NCI-H146 (cell line): Measurements from ENCODE around the gene HSPA9.
"Not testable (repeated sequence)": the region's sequence is repeated elsewhere in the genome, so short reads cannot be mapped to it uniquely, and the experiment has no call there.

ENCODE experiments used
- DNase-seq: peaks from one replicate; lab custom pipeline; 2025; lab: John Stamatoyannopoulos, UW

The HSPA9 gene

DNA sequence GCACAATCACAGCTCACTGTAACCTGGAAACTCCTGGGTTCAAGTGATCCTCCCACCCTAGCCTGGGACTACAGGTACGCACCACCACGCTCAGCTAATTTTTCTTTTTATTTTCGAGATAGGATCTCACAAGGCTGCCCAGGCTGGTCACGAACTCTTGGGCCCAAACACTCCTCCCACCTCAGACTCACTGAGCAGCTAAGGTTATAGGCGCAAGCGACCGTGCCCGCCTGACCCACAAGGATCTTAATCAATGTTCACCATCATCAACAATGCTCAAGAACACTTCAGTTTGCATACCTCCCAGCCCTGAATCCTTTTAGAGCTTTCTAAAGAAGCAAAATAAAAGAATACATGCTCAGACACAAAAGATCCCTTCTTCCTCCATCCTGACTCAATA lies 45.4 kb downstream of the HSPA9 start:
- no peak for DNase-seq

DNA sequence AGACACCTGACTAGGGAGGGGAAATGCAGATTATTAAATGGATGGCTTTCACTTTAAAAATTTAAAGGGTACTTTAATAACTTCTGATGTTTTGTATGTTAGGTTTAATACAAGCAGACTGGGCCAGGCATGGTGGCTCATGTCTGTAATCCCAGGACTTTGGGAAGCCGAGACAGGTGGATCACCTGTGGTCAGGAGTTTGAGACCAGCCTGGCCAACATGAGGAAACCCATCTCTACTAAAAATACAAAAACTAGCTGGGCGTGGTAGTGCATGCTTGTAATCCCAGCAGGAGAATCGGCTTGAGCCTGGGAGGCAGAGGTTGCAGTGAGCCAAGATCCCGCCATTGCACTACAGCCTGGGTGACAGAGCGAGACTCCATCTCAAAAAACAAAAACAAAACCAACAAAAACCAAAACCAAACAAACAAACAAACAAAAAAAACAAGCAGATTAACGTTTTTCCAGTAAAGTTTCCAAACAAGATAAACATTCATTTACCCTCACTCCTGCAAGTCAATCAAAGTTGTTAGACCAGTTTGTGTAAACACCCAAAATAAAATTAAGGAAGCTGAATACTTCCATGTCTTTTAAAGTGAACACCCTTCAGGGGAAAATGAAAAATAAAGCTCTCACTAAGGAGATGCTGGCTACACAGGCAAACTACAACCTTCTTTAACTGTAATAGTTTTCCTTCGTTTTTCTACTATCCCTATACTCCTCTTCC lies 46.3 kb downstream of the HSPA9 start:
- no peak for DNase-seq

DNA sequence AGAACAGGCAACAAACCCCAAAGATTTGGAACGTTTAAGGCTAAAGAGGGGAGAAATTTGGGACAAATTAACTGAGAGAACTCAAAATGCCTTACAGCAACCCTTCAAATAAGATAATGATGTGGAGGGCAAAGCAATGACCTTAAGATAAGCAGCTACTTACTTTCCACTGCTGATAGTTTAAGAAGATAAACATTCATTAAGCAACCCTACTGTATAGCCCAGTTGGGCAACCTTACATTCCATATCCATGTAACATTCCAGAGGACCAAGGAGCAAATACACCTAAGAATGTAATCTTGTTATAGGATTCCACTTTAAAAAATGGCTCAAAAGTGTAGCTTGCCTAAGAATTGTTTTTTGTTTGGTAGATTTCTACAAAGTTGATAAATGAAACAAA lies 47.0 kb downstream of the HSPA9 start:
- DNase-seq = no peak

DNA sequence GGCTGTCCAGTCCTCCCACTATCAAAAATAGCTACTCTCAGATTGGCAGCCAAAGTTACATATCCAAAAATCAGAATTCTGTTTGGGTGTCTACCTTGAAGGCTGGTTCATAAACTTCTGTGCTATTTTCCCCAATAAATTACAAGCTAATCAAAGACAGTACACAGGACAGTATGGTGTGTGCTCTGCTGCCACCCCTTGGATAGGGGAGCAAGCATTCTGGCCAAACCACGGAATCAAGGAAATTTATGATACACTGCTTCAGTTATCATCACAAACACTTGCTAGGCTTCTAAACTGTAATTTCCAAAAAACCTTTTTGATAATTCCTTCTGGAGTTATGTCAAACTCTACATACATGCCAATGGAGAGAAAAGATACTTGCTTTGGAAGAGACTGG lies 48.0 kb downstream of the HSPA9 start:
- DNase-seq = no peak

DNA sequence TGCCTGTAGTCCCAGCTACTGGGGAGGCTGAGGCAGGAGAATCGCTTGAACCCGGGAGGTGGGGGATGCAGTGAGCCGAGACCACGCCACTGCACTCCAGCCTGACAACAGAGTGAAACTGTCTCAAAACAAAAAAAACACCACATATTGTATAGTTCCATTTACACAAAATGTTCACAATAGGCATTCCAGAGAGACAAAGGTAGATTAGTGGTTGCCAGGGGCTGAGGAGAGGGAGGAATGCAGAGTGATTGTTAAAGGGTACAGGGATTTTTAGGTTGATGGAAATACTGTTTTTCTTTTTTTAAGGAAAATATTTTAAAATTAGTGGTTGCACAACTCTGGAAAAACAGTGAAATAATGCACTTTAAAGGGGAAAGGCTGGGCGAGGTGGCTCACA lies 51.8 kb downstream of the HSPA9 start:
- no peak for DNase-seq

DNA sequence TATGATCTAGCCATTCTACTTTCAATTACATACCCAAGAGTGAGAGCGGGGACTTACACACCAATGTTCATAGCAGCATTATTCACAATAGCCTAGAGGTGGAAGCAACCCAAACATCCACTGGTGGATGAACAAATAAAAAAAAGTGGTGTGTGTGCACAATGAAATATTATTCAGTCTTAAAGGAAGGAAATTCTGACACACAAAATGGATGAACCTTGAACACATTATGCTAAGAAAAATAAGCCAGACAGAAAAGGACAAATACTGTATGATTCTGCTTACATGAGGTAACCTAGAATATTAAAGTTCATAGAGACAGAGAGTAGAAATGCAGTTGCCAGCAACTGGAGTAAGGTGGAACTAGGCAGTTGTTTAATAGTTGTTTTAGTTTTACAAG lies 54.2 kb downstream of the HSPA9 start:
- no peak for DNase-seq

DNA sequence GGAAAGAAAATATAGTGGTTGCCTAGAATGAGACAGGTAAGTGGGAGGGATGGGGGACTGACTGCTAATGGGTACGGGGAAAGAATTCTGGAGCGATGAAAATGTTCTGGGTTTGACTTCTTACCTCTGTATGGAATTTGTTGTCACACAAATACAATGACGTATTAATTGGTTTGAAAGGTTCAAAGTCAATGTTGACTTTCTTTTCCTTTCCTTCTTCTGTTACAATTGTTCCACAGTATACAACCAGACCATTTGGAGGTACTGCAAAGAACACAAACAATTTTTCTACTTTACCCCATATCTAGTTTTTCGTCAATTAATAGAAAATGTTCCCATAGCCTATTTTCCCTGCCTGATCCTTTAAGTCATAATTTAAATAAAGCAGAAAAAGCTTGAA lies 57.8 kb downstream of the HSPA9 start:
- no peak for DNase-seq

DNA sequence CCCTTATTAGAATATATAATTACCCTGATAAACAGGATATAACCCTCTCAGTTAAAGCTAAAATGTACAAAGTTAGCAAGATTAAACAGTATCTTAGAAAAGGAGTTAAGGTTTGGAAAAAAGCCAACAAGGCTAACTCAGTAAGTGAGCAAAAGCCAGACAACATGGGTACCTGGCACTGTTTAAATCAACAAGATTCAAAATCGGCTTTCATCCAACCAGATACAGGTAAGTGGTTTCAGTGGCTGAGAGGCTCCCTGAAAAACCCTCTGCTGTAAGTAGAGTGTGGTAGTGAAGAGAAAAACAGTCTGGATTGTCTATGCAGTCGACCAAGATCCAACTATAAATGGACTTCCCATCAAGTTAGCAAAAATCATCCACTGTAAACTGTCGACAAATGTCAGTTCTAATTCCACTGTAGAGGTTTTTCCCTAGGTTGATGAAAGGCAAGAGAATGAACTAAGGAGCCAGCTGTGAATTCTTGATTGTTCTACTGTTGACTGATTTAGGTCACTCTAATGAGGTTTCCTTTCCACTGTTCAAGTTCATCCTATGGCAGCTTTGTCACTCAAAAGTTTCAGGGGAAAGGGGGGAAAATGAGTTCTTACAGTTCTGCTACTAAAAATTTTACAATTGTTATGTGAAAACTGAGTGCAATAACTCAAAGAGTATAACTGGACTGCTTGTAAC lies 59.5 kb downstream of the HSPA9 start:
- no peak for DNase-seq

DNA sequence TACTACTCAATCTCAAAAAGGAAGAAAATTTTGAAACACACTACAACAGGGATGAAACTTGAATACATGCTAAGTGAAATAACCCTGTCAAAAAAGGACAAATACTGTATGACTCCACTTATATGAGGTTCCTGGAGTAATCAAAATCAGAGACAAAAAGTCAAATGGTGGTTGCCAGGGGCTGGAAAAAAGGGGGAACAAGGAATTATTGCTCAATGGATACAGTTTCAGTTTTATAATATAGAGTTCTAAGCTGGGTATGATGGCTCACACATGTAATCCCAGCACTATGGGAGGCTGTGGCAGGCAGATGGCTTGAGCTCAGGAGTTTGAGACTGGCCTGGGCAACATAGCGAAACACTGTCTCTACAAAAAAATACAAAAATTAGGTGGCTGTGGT lies 61.2 kb downstream of the HSPA9 start:
- no peak for DNase-seq

DNA sequence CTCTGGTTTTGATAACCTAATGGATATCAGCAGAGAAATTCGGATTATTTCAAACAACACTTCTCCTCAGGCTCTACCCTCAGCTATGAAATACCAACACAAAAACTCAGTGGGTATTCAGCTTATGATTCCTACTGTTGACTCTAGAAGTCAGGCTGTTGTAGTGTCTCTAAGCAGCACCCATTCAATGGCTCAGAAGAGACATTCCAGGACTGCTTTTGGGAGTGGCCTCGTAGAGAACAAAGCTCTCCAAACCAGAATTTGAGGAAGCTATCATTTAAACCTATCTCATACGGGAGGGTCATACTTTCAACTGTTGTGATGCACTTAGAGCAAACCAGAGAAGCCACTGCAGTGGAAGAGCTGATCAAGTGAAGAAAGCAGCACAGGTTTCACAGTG lies 66.2 kb downstream of the HSPA9 start:
- no peak for DNase-seq

DNA sequence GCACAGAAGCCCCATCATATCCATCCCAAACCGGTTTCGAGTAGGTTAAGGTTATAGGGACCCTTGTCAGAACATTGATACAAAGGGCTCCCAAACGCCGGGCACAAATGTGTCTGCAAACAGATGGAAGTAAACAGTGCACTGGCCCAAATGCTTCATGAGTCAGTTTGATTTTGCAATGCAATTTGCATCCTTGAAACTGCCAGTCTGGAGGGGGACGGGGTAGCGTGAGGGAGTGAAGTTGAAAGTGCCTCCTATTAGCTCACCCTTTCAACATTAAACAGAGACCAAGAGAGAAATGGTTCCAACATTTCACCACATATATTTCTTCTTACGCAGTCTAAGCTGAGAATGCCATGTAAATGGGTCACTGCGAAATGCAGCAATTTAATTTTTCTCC lies 67.7 kb downstream of the HSPA9 start:
- not testable (repeated sequence) for DNase-seq

DNA sequence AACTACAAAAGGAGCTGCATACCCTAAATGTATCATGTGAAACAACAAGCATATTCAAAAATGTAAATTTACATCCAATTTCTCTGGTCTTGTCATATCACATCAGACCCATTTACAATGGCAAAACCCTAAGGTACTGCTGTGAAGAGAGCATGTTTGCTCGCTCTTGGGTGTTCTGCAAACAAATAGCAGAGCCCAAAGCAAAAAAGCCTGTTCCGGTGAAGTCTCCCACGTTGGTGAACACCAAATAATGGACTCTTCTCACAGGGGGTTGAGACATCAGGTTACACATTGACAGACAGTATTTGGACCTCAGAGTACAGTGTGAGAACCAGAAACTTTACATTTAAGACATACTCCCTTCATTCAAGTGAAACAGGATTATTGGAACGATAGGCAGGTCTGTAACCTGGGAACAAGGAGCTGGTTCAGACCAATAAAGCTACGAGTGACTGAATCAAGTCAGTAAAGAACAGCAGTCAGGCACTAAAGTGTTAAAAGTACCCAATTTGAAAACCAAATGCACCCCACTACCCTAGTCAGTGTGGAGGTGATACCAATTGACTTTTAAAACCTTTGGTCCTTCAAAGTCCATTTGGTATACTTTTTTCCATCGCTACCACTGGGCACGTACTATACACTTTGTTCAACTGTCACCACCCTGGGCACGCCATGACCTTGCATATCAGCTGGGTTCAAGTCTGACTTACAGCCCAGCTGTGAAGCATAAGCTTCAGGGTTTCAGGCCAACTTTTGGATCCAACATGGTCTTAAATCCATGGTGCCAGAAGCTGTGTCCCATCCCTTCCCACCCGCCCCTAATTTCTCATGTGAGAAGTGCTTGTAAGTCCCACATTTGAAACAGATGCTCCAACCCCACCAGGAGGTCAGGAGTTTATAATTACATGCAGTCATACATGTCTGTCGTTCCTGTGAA lies 68.6 kb downstream of the HSPA9 start:
- DNase-seq = no peak

DNA sequence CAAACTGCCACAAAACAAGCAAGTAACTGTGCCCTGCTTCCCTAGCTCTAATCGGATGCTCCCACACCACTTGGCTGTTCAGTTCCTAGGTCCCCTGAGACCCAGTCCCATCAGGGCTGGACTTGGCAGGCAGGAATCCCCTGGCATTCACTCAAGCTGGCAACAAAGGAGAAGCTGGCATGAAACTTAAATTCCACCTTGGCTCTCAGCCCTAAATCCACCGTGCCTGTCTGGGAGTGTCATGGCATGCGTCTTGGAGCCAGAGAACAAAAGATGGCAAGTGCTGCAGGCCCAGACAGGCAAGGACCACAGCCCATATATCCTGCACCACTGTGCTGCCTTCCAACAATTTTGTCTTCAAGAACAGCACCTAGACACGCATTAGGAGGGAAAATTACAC lies 70.4 kb downstream of the HSPA9 start:
- no peak for DNase-seq
